C4-2B (cell line): Measurements from ENCODE around the gene SLAMF9.

Experiments
- H3K27ac ChIP-seq: fragments of 450-650 bp; 2 replicates; pipeline ENCODE4 v1.5.1; 2017
- CTCF ChIP-seq: fragments of 450-650 bp; conservative IDR thresholded peaks from 2 replicates; pipeline ENCODE4 v1.5.1; 2017; ENCODE audit warnings: mild to moderate bottlenecking
- ZFX ChIP-seq: fragments of 450-650 bp; IDR thresholded peaks from 2 replicates; pipeline ENCODE4 v1.6.1; 2017

The SLAMF9 gene

GRCh38 chr1:159968901-159969300 is 14.9 kb upstream of the SLAMF9 start:
- H3K27ac ChIP-seq = no peak overlapping the region
- TF ChIP-seq ZFX (no peak), CTCF (no peak)

GRCh38 chr1:159965263-159965662 is 11.2 kb upstream of the SLAMF9 start:
- H3K27ac ChIP-seq = no peak overlapping the region
- TF ChIP-seq CTCF (no peak), ZFX (no peak)

GRCh38 chr1:159964144-159964543 is 10.1 kb upstream of the SLAMF9 start:
- H3K27ac ChIP-seq = no peak overlapping the region
- TF ChIP-seq ZFX = no peak
- no peak for TF ChIP-seq CTCF

GRCh38 chr1:159962176-159962575 is 8.1 kb upstream of the SLAMF9 start:
- H3K27ac ChIP-seq = no peak overlapping the region; the same call in 1 of the 2 replicates
- TF ChIP-seq CTCF (no peak), ZFX (no peak)

- no peak for TF ChIP-seq CTCF
- TF ChIP-seq ZFX = no peak
- peak overlapping the region; percentile 11 for H3K27ac ChIP-seq
Observed at GRCh38 chr1:159961636-159962035, 7.6 kb upstream of the SLAMF9 start.

GRCh38 chr1:159960721-159961381 is 6.8 kb upstream of the SLAMF9 start:
- H3K27ac ChIP-seq = peak overlapping the region; percentile 20
- no peak for TF ChIP-seq CTCF
- no peak for TF ChIP-seq ZFX

GRCh38 chr1:159959451-159959850 is 5.4 kb upstream of the SLAMF9 start:
- no peak for TF ChIP-seq ZFX
- no peak for TF ChIP-seq CTCF

More at GRCh38 chr1:159959451-159959850, 5.4 kb upstream of the SLAMF9 start:
- H3K27ac ChIP-seq = no peak overlapping the region
